Esophagus muscularis mucosa (tissue), 4 donors: Measurements from ENCODE around the gene TEX2. TPM values are rescaled to one million over a fixed set of nuclear protein-coding genes. Genes with fewer than 3 reads are reported as not detected.
"Not testable (repeated sequence)": the region's sequence is repeated elsewhere in the genome, so short reads cannot be mapped to it uniquely, and the experiment has no call there.

Experiments
- DNase-seq: peaks from one replicate; pipeline ENCODE4 v3.0.0-alpha.2; 2017; ENCODE audit errors: extremely low spot score
- H3K27ac ChIP-seq, 4 donors: fragments of 200-600 bp; sonication (generic); replicated peaks in 1 of 4; 1 replicate in 3 of 4; 2 replicates in 1 of 4; pipeline ENCODE4 v1.5.1; 2016 to 2019; ENCODE audit warnings: mild to moderate bottlenecking in 1 of 4
- H3K27me3 ChIP-seq, 4 donors: fragments of 200-600 bp; sonication (generic); one replicate each; pipeline versions ENCODE4 v1.5.1 to v1.6.0; 2016 to 2019
- H3K36me3 ChIP-seq, 4 donors: fragments of 200-600 bp; sonication (generic); one replicate each; pipeline ENCODE4 v1.5.1; 2016 to 2019
- H3K4me1 ChIP-seq, 4 donors: fragments of 200-600 bp; sonication (generic); one replicate each; pipeline ENCODE4 v1.5.1; 2016 to 2019
- H3K4me3 ChIP-seq, 4 donors: fragments of 200-600 bp; sonication (generic); 1 replicate in 2 of 4; 2 replicates in 2 of 4; pipeline ENCODE4 v1.5.1; 2016 to 2019; ENCODE audit warnings: mild to moderate bottlenecking in 4 of 4, moderate library complexity in 1 of 4
- H3K9me3 ChIP-seq, 4 donors: fragments of 200-600 bp; sonication (generic); 1 replicate in 3 of 4; 2 replicates in 1 of 4; pipeline ENCODE4 v1.5.1; 2016 to 2019
- EP300 ChIP-seq: sonication (generic); formaldehyde crosslinking; IDR thresholded peaks from one replicate; pipeline ENCODE4 v1.6.1; 2017; ENCODE audit warnings: antibody characterized with exemption
- POLR2A ChIP-seq: fragments of 450-650 bp; IDR thresholded peaks from one replicate; pipeline ENCODE4 v1.6.1; 2017; ENCODE audit warnings: antibody characterized with exemption, moderate library complexity, mild to moderate bottlenecking, low read depth
- POLR2AphosphoS5 ChIP-seq, 2 donors: sonication (generic); formaldehyde crosslinking; IDR thresholded peaks; one replicate each; pipeline ENCODE4 v1.6.1; 2017; ENCODE audit warnings: antibody characterized with exemption in 2 of 2
- WGBS: methylation state at CpG from one replicate; pipeline ENCODE4 v1.1.5; 2018; 5-methylcytosine and 5-hydroxymethylcytosine counted together
- intact Hi-C: fragments of 100-400 bp; cut with DNase I; formaldehyde crosslinking; loops from one replicate; pipeline ENCODE4 v1.15.1; 2023
- total RNA-seq, 4 donors: library from RNA; depleted of rRNA; stranded (reverse); fragments of >200 nt; gene quantifications; one replicate each; pipeline versions ENCODE4 v1.1.0 to v1.2.1, GENCODE V29; 2016
- TF ChIP-seq, protein P1 (sequence below), 3 experiments: fragments of 200-600 bp in 2 of 3; fragments of 450-650 bp in 1 of 3; sonication (generic) in 2 of 3; IDR thresholded peaks; one replicate each; pipeline ENCODE4 v1.5.1; 2017 to 2019; ENCODE audit warnings: antibody characterized with exemption in 3 of 3, mild to moderate bottlenecking in 2 of 3, moderate library complexity in 1 of 3

Gene TEX2
- total RNA-seq, 4 donors from 2014 or later: 32.6 to 58.7 (median 46.1) TPM

DNA sequence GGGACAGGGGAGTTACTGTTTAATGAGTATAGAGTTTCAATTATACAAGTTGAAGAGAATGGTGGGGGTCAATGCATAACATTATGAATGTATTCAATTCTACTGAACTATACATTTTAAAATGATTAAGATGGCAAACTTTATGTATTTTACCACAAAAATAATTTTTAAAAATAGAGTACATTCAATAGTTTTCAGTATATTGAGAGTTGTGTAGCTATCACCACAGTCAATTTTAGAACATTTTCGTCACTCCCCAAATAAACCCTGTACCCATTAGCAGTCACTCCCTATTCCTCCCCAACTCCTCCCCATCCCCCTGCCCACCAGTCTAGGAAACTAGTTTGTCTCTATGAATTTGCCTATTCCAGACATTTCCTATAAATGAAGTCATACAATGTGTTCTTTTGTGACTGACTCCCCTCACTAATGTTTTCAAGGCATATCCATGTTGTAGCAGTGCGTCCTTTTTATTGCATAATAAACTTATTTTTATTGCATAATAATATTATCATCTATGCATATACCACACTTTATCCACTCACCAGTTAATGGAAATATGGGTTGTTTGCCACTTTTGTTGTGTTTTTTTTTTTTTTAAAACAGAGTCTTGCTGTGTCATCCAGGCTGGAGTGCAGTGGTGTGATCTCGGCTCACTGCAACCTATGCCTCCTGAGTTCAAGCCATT, 80.6 kb downstream of the TEX2 start:
- TF ChIP-seq POLR2A (no peak), EP300 (no peak), POLR2AphosphoS5 (IDR thresholded peaks at IDR 0.05) (no peak)
- TF ChIP-seq, protein P1, sequence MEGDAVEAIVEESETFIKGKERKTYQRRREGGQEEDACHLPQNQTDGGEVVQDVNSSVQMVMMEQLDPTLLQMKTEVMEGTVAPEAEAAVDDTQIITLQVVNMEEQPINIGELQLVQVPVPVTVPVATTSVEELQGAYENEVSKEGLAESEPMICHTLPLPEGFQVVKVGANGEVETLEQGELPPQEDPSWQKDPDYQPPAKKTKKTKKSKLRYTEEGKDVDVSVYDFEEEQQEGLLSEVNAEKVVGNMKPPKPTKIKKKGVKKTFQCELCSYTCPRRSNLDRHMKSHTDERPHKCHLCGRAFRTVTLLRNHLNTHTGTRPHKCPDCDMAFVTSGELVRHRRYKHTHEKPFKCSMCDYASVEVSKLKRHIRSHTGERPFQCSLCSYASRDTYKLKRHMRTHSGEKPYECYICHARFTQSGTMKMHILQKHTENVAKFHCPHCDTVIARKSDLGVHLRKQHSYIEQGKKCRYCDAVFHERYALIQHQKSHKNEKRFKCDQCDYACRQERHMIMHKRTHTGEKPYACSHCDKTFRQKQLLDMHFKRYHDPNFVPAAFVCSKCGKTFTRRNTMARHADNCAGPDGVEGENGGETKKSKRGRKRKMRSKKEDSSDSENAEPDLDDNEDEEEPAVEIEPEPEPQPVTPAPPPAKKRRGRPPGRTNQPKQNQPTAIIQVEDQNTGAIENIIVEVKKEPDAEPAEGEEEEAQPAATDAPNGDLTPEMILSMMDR (IDR thresholded peaks at IDR 0.05): no peak
- Histone ChIP-seq H3K9me3 (no peaks in the 10 kb centered on the region), H3K36me3 (peaks cover 0 to 16% (median 12%) of the 10 kb centered on the region in 4 donors), H3K4me1 (peaks cover 0 to 11% (median 8%) of the 10 kb centered on the region in 4 donors), H3K27ac (no peak overlapping the region), H3K4me3 (no peak overlapping the region), H3K27me3 (no peaks in the 10 kb centered on the region)
- no peak for DNase-seq
- 79% methylated on average over 3 of the region's 3 CpGs for WGBS
- intact Hi-C loops: no loop called here

DNA sequence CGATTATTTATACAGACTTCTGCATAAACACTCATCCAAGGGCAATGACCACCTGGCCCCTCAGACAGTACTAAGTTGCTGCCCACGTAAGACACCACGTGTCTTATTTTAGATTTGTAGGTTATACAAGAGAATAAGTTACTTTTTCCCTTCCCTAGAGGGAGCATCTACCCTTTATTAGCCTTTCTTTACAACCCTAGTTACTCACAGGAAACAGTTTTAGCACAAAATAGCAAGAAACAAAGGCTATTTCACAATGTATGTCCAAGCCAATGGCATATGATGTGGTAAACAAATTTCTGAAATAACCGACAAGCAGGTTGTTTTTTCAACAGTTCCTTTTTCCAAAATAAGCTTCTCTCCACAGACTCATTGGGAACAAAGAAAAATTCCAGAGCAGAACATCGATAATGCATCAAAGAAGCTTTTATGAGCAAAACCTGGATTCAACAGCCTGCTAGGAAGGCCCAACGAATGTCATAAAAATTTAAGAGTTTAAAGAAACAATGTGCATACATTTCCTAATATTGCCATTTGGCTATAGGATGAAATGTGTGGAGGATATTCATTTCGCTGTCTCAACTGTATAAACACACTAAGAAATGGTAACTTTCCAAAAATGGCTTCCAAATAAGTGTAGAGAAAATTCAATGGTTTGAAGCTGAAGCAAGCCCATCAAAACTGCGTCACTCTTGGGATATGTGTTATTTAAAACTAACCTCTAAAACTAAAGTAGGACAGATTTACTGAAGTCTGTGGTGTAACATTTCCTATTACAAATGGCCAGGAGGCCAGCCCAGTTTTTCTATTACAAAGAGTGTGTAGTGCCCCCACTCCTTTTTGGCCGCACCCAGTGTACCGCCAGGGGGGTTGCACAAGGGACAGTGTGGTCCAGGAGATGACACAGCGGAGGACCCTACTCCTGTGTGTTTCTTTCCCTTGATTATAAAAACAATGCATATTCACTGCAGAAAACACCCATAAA, 82.7 kb downstream of the TEX2 start:
- Histone ChIP-seq H3K4me1 (peaks cover 15 to 26% (median 19%) of the 10 kb centered on the region in 4 donors), H3K9me3 (no peaks in the 10 kb centered on the region), H3K27me3 (no peaks in the 10 kb centered on the region), H3K36me3 (peaks cover 0 to 8% (median 7%) of the 10 kb centered on the region in 4 donors), H3K27ac (no peak overlapping the region), H3K4me3 (no peak overlapping the region)
- WGBS: 50% methylated on average over 11 of the region's 11 CpGs
- DNase-seq: no peak
- TF ChIP-seq POLR2A (no peak), POLR2AphosphoS5 (IDR thresholded peaks at IDR 0.05) (no peak), EP300 (no peak)
- TF ChIP-seq, protein P1 (IDR thresholded peaks at IDR 0.05): no peak
- intact Hi-C loops: no loop called here

DNA sequence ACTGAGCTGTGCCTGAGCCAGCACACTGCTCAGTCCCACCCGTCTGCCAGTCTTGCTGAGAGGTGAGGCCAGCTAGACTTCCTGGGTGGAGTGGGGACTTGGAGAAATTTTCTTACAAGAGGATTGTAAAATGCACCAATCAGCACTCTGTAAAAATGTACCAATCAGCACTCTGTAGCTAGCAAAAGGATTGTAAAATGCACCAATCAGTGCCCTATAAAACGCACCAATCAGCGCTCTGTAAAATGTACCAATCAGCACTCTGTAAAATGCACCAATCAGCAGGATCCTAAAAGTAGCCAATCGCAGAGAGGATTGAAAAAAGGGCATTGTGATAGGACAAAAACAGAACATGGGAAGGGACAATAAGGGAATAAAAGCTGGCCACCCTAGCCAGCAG, 84.0 kb downstream of the TEX2 start:
- H3K9me3 ChIP-seq, DNase-seq, H3K27me3 ChIP-seq, intact Hi-C loops, H3K27ac ChIP-seq, H3K4me3 ChIP-seq: not testable (repeated sequence)
- Histone ChIP-seq H3K36me3 (peaks cover 0 to 21% (median 10%) of the 10 kb centered on the region in 4 donors), H3K4me1 (peaks cover 15 to 26% (median 22%) of the 10 kb centered on the region in 4 donors)
- 90% methylated on average over 4 of the region's 4 CpGs for WGBS

- Histone ChIP-seq H3K27ac (no peak overlapping the region), H3K36me3 (peaks cover 0 to 23% (median 14%) of the 10 kb centered on the region in 4 donors), H3K4me1 (peaks cover 15 to 26% (median 24%) of the 10 kb centered on the region in 4 donors), H3K9me3 (no peaks in the 10 kb centered on the region), H3K4me3 (no peak overlapping the region), H3K27me3 (no peaks in the 10 kb centered on the region)
- no peak for DNase-seq
- intact Hi-C loops: no loop called here
- 82% methylated on average over 9 of the region's 9 CpGs for WGBS
- no peak for TF ChIP-seq POLR2A
- no peak for TF ChIP-seq EP300
- no peak for TF ChIP-seq POLR2AphosphoS5 (IDR thresholded peaks at IDR 0.05)
- TF ChIP-seq, protein P1 (IDR thresholded peaks at IDR 0.05): no peak
Measured at GRCh38 chr17:64178011-64178825, 84.8 kb downstream of the TEX2 start.
